ENCODE data around the gene IGSF23. TPM values are rescaled to one million over a fixed set of nuclear protein-coding genes. Genes with fewer than 3 reads are reported as not detected.

Gene IGSF23
- total and polyA plus RNA-seq, 2 of the 4 experiments (the other 2 are of a cell fraction): 0.27 TPM; not detected in 1

DNA sequence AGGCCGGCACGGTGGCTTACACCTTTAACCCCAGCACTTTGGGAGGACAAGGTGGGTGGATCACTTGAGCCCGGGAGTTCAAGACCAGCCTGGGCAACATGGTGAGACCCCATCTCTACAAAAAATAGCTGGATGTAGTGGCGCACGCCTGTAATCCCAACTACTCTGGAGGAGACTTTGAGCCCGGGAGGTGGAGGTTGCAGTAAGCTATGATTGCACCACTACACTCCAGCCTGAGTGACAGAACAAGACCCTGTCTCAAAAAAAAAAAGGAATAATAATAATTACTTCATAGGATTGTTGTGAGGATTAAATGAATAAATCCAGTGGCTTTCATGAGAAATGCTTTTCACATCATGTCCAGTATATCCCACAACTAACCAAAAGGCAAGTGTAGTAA lies 8.0 kb downstream of the IGSF23 start:
- intact Hi-C loops (cut with micrococcal nuclease) (no loop called here), in situ Hi-C loops (cut with MboI; ENCODE audit: low sequenced_read_pairs) (no loop called here), dilution Hi-C loops (cut with HindIII; ENCODE audit: low sequenced_read_pairs, unreplicated experiment) (no loop called here)
- Histone ChIP-seq H2AFZ (replicated peaks; ENCODE audit: low read length, poor library complexity) (no peak overlapping the region), H3K18ac (ENCODE audit: low read depth, low read length) (no peak overlapping the region), H4K20me1 (ENCODE audit: insufficient read depth, low read length) (no peaks in the 10 kb centered on the region; the same call in 1 of the 2 replicates), H3K27ac (ENCODE audit: insufficient read depth, low read length) (no peak overlapping the region), H3K4me2 (ENCODE audit: low read depth, low read length) (no peak overlapping the region), H2BK5ac (ENCODE audit: low read depth, low read length, poor library complexity, severe bottlenecking) (no peak overlapping the region), H3K36me3 (ENCODE audit: control insufficient read depth, insufficient read depth, low read length) (no peaks in the 10 kb centered on the region), H3K56ac (ENCODE audit: extremely low read depth, insufficient read depth, low read length) (no peak overlapping the region), H2BK120ac (ENCODE audit: low read depth, low read length) (no peak overlapping the region), H3K4me1 (ENCODE audit: control insufficient read depth, insufficient read depth, low read length) (peaks cover 6% of the 10 kb centered on the region), H2BK15ac (ENCODE audit: low read depth, low read length) (no peak overlapping the region), H4K91ac (ENCODE audit: insufficient read depth, low read depth, low read length) (no peak overlapping the region), H4K8ac (ENCODE audit: low read depth in 2 of 2, low read length in 2 of 2) (no peak overlapping the region), H3K23ac (ENCODE audit: low read depth, low read length) (no peak overlapping the region), H2AK5ac (ENCODE audit: low read depth, low read length) (no peak overlapping the region), H3K9me1 (ENCODE audit: insufficient read depth, low read length) (peaks cover 11% of the 10 kb centered on the region; the same call in 1 of the 2 replicates), H2AK9ac (replicated peaks; ENCODE audit: low read depth, low read length, poor library complexity) (no peak overlapping the region), H4K5ac (ENCODE audit: low read depth, low read length) (no peak overlapping the region), H3K9me3 (ENCODE audit: control insufficient read depth, insufficient read depth, low read length) (peaks cover under 1% of the 10 kb centered on the region; the same call in 1 of the 2 replicates), H3K9ac (ENCODE audit: low read depth, low read length) (no peak overlapping the region), H3K79me1 (ENCODE audit: low read depth in 1 of 2, low read length in 2 of 2) (no peaks in the 10 kb centered on the region), H3K4ac (ENCODE audit: low read depth, low read length) (no peak overlapping the region), H2BK20ac (ENCODE audit: low read depth, low read length) (no peak overlapping the region), H3K27me3 (ENCODE audit: control insufficient read depth, insufficient read depth, low read length) (no peaks in the 10 kb centered on the region), H3K4me3 (ENCODE audit: insufficient read depth, low read depth, low read length) (no peak overlapping the region), H3K14ac (replicated peaks; ENCODE audit: low read depth, low read length) (no peak overlapping the region)
- ATAC-seq (ENCODE audit: low read depth): no peak
- no TSS peak for BruUV-seq (replicated peaks)
- no peak for TF ChIP-seq NFE2L2 (IDR thresholded peaks at IDR 0.05; ENCODE audit: low read depth, low read length)
- TF ChIP-seq RFX5 (IDR thresholded peaks at IDR 0.05; ENCODE audit: low read depth, low read length): no peak
- TF ChIP-seq CHD1 (IDR thresholded peaks at IDR 0.05; ENCODE audit: low read depth, low read length): no peak
- TF ChIP-seq POLR2A (IDR thresholded peaks at IDR 0.05; ENCODE audit: low read depth, low read length): no peak
- TF ChIP-seq MXI1 (IDR thresholded peaks at IDR 0.05; ENCODE audit: borderline replicate concordance, low read depth, low read length): no peak
- no peak for TF ChIP-seq MAFK (IDR thresholded peaks at IDR 0.05; ENCODE audit: low read depth, low read length)
- TF ChIP-seq RCOR1 (IDR thresholded peaks at IDR 0.05; ENCODE audit: insufficient replicate concordance, low read length): no peak
- TF ChIP-seq CEBPB (IDR thresholded peaks at IDR 0.05; ENCODE audit: low read depth, low read length): no peak
- no peak for TF ChIP-seq BHLHE40 (IDR thresholded peaks at IDR 0.05; ENCODE audit: low read depth, low read length)
- no CpG with 5 or more reads among the region's 6 CpGs for WGBS, 2 experiments (ENCODE audit: extremely low coverage in 2 of 2, insufficient read length in 1 of 2)
- no peak for DNase-seq
- CTCF ChIA-PET: no interaction called here
- POLR2A ChIA-PET (ENCODE audit: unreplicated experiment): no interaction called here

Measured in IMR-90 (cell line).